ENCODE data around the gene NRP2. TPM values are rescaled to one million over a fixed set of nuclear protein-coding genes. Genes with fewer than 3 reads are reported as not detected.

NRP2 gene
- total RNA-seq, 2 donors from 2014 or later: 9.7 to 21.0 TPM

DNA sequence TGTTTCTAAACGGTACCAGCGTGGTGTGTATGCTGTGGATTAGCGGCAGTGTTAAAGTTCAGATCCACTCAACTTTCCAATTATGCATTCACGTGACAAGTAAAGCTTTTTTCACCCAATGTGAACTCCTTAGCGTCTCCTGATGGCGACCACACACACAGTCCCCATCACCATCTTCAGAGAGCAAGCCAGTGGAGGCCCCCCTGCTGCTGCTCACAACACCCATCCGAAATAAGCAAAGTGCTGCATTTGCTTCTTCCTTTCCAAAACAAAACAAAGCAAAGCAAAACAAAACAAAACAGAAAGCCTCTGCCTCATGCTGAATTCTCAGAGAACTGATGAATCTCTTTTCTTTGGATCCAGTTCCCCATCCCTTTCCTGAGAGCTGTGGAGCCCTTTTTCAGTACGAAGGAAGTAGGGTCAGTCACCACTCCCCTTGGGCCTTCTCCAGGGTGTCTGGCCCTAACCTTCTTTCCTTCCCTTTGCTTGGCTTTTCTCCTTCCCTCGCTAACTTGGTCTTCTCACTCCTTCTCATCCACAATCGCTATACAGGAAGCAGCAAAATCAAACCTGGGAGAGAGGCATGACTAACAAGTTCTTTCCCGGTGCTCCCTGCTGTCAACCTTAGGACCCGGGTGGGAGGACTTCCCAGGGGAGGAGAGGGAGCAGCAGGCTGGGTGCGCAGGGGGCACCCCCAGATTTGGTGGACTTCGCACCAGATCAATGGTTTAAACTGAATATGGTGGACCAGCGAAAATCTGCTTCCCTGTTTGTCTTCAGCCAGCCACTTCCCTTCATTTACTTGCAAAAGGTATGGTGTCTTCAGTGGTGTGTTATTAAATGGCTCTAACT is 56.0 kb downstream of the NRP2 start:
- DNase-seq (ENCODE audit: low spot score): no peak
- Histone ChIP-seq H3K4me1 (replicated peaks) (peaks cover 11% of the 10 kb centered on the region), H3K27ac (no peak overlapping the region), H3K4me3 (no peak overlapping the region), H3K9me3 (no peaks in the 10 kb centered on the region), H3K36me3 (no peaks in the 10 kb centered on the region), H3K27me3 (replicated peaks; ENCODE audit: insufficient read depth) (no peaks in the 10 kb centered on the region)
- WGBS: 79% methylated on average over 15 of the region's 15 CpGs
- intact Hi-C loops (cut with DNase I): no loop called here
- TF ChIP-seq CTCF (IDR thresholded peaks at IDR 0.05) (no peak), POLR2A (IDR thresholded peaks at IDR 0.05) (no peak), POLR2AphosphoS5 (IDR thresholded peaks at IDR 0.05) (no peak)

DNA sequence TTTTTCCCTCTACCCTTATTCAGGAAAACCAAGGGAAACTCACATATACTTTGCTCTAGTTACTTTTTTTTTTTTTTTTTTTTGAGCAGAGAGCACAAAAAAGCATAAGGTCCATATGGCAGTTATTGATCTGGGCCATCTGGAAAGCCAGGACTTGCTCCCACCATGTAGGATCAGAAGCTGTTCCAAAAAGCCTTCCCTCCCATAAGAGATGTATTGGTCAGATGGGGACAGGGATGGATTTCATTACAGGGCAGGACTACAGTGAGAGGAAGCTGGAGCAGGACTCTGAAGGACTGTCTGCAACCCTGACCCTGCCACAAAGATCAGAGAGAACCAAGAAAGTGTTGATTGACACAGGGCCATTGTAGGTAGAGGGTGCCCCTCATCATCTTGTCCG is 57.3 kb downstream of the NRP2 start:
- 93% methylated on average over 1 of the region's 1 CpG for WGBS
- Histone ChIP-seq H3K4me1 (replicated peaks) (peaks cover 5% of the 10 kb centered on the region), H3K9me3 (no peaks in the 10 kb centered on the region), H3K27me3 (replicated peaks; ENCODE audit: insufficient read depth) (no peaks in the 10 kb centered on the region), H3K36me3 (no peaks in the 10 kb centered on the region), H3K4me3 (no peak overlapping the region), H3K27ac (no peak overlapping the region)
- no peak for DNase-seq (ENCODE audit: low spot score)
- no peak for TF ChIP-seq POLR2AphosphoS5 (IDR thresholded peaks at IDR 0.05)
- no peak for TF ChIP-seq CTCF (IDR thresholded peaks at IDR 0.05)
- TF ChIP-seq POLR2A (IDR thresholded peaks at IDR 0.05): no peak
- intact Hi-C loops (cut with DNase I): no loop called here

DNA sequence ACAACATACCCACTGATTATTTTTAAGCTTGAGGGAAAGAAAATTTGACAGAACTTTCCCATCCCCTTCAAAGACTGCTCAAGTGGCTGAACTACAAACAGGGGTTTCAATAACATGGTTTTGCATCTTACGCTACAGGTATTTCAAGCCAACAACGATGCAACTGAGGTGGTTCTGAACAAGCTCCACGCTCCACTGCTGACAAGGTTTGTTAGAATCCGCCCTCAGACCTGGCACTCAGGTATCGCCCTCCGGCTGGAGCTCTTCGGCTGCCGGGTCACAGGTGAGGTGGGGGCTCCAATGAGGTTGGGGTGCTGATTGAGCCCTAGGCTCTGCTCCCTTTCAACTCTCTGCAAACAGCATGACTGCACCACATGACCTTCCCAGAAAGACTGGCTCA is 58.1 kb downstream of the NRP2 start:
- H3K4me1 ChIP-seq (replicated peaks): no peaks in the 10 kb centered on the region
- H3K4me3 ChIP-seq: no peak overlapping the region
- DNase-seq (ENCODE audit: low spot score): no peak
- H3K27me3 ChIP-seq (replicated peaks; ENCODE audit: insufficient read depth): no peaks in the 10 kb centered on the region
- no peak overlapping the region for H3K27ac ChIP-seq
- H3K9me3 ChIP-seq: no peaks in the 10 kb centered on the region
- WGBS: 95% methylated on average over 8 of the region's 8 CpGs
- intact Hi-C loops (cut with DNase I): no loop called here
- TF ChIP-seq POLR2A (IDR thresholded peaks at IDR 0.05) (no peak), POLR2AphosphoS5 (IDR thresholded peaks at IDR 0.05) (no peak), CTCF (IDR thresholded peaks at IDR 0.05) (no peak)
- H3K36me3 ChIP-seq: no peaks in the 10 kb centered on the region

DNA sequence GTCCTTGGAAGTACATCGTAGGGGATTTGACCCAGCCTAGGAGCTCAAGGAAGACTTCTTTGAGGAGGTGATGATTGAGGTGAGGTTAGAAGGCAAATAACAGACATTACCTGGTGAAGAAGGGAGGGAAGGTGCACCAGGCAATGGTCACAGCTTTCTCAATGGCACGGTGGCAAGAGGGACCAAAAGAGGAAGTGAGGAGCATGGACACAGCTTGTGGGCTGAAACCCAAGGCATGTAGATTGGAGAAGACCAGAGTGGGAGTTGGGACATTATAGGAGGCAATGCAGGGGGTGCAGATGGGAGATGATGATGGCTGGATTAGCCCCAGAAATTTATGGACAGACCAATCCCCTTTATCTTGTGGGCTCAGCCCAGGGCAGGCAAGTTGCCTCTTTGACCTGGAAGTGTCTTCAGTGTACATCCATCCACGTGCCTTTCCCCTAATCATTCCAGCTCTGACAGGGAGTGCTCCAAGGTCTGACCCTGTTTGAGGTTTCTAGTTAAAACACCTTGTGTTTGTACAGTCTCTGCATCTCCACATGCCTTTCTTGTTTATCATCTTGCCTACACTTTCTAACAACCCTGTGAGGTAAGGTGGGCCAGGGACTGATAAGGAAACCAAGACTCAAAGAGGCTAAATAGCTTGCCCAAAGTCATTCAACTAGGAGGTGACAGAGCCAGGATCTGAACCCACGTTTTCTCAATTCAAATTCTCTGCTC is 59.1 kb downstream of the NRP2 start:
- WGBS: 90% methylated on average over 4 of the region's 4 CpGs
- H3K4me3 ChIP-seq: no peak overlapping the region

More for the DNA sequence above, 59.1 kb downstream of the NRP2 start:
- no peaks in the 10 kb centered on the region for H3K4me1 ChIP-seq (replicated peaks)
- H3K9me3 ChIP-seq: no peaks in the 10 kb centered on the region
- H3K36me3 ChIP-seq: no peaks in the 10 kb centered on the region
- H3K27me3 ChIP-seq (replicated peaks; ENCODE audit: insufficient read depth): no peaks in the 10 kb centered on the region
- H3K27ac ChIP-seq: no peak overlapping the region
- intact Hi-C loops (cut with DNase I): no loop called here
- TF ChIP-seq POLR2AphosphoS5 (IDR thresholded peaks at IDR 0.05) (no peak), CTCF (IDR thresholded peaks at IDR 0.05) (no peak), POLR2A (IDR thresholded peaks at IDR 0.05) (no peak)
- no peak for DNase-seq (ENCODE audit: low spot score)

All from prostate gland (tissue), 2 donors.